ENCODE data around the gene FCGBP. TPM values are rescaled to one million over a fixed set of nuclear protein-coding genes. Genes with fewer than 3 reads are reported as not detected.
A peak's percentile ranks its signal among the peaks of the same experiment; 100 is the strongest.

FCGBP gene
- total RNA-seq, result 1.7 to 2.5 TPM (median 2.3 TPM) in 3 replicates

DNA sequence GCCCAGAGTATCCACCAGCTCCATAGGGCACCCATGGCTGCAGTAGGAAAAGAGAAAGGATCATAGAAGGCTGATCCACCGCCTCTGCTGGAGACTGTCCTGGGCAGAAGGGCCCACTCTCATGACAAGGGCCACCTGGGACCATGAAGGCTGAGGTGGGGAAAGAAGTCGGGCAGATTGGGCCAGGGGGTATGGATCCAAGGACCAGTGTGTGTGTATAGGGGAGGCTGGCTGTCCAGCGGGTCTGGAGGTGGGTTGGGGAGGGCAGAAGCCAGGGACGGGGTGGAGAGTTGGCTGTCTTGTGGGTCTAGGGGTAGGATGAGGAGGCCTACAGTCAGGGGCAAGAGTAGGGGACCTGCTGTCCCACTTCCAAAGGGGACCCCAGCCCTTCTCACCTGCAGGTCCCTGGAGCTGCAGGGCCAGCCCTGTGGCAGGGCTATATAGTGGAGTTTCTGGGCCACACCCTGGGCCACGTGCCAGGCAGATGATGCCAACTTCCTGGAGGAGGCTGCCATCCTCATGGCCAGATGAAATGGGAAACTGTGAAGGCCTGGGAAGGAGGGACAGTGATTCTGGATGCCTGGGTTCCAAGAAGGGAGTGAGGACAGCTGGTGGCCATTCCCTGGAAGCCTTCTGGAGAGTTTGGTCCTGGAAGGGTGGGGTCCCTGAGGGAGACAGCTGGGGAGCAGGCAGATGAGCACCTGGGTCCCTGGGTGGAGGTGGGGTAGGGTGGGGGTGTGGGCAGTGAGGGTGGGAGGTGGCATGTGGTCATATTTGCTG is at the start of gene FCGBP:
Gene FCGBP (minus strand): TSS at position 51 of the 780 bp plus-strand sequence.
- TF ChIP-seq, protein P1, sequence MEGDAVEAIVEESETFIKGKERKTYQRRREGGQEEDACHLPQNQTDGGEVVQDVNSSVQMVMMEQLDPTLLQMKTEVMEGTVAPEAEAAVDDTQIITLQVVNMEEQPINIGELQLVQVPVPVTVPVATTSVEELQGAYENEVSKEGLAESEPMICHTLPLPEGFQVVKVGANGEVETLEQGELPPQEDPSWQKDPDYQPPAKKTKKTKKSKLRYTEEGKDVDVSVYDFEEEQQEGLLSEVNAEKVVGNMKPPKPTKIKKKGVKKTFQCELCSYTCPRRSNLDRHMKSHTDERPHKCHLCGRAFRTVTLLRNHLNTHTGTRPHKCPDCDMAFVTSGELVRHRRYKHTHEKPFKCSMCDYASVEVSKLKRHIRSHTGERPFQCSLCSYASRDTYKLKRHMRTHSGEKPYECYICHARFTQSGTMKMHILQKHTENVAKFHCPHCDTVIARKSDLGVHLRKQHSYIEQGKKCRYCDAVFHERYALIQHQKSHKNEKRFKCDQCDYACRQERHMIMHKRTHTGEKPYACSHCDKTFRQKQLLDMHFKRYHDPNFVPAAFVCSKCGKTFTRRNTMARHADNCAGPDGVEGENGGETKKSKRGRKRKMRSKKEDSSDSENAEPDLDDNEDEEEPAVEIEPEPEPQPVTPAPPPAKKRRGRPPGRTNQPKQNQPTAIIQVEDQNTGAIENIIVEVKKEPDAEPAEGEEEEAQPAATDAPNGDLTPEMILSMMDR (IDR thresholded peaks at IDR 0.05; ENCODE audit: unreplicated experiment), result no peak
- Mint-ChIP-seq H3K9me3 (peaks cover 19% of the 10 kb centered on the region), H3K36me3 (no peaks in the 10 kb centered on the region), H3K4me1 (peaks cover 4% of the 10 kb centered on the region), H3K27ac (no peak within 1 kb of the TSS), H3K4me3 (no peak within 1 kb of the TSS), H3K27me3 (ENCODE audit: low read depth) (no peaks in the 10 kb centered on the region)
- DNase-seq (ENCODE audit: low spot score in 2 of 2, unreplicated experiment in 2 of 2), result no peak

DNA sequence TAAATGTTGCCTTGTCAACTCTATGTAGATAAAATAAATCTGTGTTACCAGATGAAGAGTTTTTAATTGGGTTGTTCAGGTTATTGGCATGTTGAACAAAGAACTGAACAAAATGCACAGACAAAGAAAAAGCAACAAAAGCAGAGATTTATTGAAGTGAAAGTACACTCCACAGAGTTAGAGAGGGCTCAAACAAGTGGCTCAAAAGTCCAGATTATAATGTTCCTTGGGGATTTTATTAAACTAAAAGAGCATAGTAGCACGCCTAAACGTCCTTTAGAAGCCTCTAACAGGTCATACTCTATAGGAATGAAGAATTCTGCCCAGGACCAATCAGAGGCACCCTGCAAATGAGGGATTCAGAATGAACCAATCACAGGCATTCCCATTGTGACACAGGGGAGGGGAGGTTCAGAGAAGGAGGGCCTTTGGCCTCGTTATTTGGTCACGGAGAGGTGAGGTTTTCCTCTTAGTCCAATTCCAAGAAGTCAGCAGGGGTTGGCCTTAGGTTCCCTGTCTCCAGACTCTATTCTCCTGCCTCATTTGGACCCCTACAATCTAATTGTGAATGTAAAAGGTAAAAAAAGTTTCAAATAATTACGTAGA is 49.4 kb upstream of the FCGBP start:
- peaks cover 73% of the 10 kb centered on the region for H3K36me3 Mint-ChIP-seq
- TF ChIP-seq, protein P1 (IDR thresholded peaks at IDR 0.05; ENCODE audit: unreplicated experiment), result no peak
- no peaks in the 10 kb centered on the region for H3K4me1 Mint-ChIP-seq
- H3K27ac Mint-ChIP-seq, result no peak overlapping the region
- DNase-seq (ENCODE audit: low spot score in 2 of 2, unreplicated experiment in 2 of 2), result no peak
- H3K9me3 Mint-ChIP-seq, result peaks cover 46% of the 10 kb centered on the region
- no peak overlapping the region for H3K4me3 Mint-ChIP-seq
- no peaks in the 10 kb centered on the region for H3K27me3 Mint-ChIP-seq (ENCODE audit: low read depth)

DNA sequence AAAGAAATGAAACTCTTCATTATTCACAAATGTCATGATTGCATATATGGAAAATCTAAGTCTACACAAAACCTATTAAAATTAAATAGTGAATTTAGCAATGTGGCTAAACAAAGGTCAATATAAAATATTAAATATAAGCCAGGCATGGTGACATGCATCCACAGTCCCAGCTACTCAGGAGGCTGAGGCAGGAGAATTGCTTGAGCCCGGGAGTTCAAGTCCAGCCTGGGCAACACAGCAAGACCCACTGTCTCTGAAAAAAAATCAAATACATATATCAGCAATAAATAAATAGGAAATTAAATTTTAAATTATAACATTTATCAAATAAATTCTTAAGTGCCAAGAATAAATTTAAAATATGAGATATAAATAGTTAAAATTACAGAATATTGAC is 48.4 kb upstream of the FCGBP start:
- no peaks in the 10 kb centered on the region for H3K27me3 Mint-ChIP-seq (ENCODE audit: low read depth)
- TF ChIP-seq, protein P1 (IDR thresholded peaks at IDR 0.05; ENCODE audit: unreplicated experiment), result no peak
- peaks cover 44% of the 10 kb centered on the region for H3K9me3 Mint-ChIP-seq
- no peak overlapping the region for H3K27ac Mint-ChIP-seq
- peaks cover 82% of the 10 kb centered on the region for H3K36me3 Mint-ChIP-seq
- H3K4me1 Mint-ChIP-seq, result no peaks in the 10 kb centered on the region
- H3K4me3 Mint-ChIP-seq, result no peak overlapping the region
- no peak for DNase-seq (ENCODE audit: low spot score in 2 of 2, unreplicated experiment in 2 of 2)

DNA sequence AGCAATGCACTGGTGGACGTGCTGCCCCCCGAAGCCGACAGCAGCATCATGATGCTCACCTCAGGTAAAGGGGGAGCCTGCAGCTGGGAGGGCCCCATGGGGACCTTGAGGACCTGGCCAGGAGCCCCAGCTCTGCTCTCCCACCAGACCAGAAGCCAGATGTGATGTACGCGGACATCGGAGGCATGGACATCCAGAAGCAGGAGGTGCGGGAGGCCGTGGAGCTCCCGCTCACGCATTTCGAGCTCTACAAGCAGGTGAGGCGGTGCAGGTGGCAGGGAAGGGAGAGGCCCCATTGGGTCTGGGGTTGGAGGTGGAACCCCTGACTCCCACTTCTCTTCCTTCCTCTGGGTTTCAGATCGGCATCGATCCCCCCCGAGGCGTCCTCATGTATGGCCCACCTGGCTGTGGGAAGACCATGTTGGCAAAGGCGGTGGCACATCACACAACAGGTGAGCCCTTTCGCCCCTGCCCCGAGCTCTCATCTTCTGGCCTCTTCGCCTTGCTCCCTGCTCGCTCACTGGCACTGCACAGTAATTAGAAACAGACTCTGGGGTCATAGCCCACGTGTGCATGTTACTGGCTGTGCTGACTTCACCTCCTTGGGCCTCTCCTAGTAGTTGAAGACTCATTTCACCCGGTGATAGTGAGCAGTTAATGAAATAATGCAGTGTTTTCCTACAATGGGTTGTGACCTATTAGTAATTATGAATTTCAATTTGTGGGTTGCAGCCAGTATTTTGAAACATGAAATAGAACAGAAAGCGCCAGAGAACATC is 40.1 kb upstream of the FCGBP start:
- H3K4me1 Mint-ChIP-seq, result peaks cover 23% of the 10 kb centered on the region
- no peaks in the 10 kb centered on the region for H3K9me3 Mint-ChIP-seq
- DNase-seq (ENCODE audit: low spot score in 2 of 2, unreplicated experiment in 2 of 2), result no peak
- TF ChIP-seq, protein P1 (IDR thresholded peaks at IDR 0.05; ENCODE audit: unreplicated experiment), result no peak
- H3K4me3 Mint-ChIP-seq, result no peak overlapping the region
- no peak overlapping the region for H3K27ac Mint-ChIP-seq
- no peaks in the 10 kb centered on the region for H3K27me3 Mint-ChIP-seq (ENCODE audit: low read depth)
- H3K36me3 Mint-ChIP-seq, result peaks cover 43% of the 10 kb centered on the region

DNA sequence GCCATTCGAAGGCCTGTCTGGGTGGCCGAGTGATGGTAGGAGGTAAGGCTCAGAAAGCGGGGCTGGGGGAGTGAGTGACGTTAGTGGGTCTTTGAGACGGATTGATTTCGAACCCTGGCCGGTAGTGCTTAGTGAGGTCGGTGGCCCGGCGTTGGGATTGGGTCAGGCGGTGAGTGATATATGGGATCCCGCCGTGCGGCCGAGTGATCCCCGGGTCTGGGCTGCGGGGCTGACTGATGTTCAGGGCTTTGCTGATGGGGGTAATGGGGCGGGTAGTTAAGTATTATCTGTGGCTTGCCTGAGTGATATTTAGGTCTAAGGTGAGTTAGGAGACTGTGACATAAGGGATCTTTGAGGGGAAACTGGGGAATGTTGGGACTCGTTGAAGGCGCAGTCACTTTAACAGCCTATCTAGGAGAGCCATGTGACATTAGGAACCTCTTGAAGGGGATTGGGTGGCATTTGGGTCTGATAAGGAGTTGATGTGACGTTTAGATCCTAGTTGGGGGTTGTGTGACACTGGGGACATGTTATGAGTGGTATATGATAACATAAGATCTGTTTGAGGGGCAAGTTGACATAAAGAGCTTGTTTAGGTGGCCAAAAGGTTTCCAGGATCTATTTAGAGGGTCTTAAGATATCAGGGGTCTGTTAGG is 37.1 kb upstream of the FCGBP start:
- peaks cover 28% of the 10 kb centered on the region for H3K4me1 Mint-ChIP-seq
- no peaks in the 10 kb centered on the region for H3K9me3 Mint-ChIP-seq
- peak overlapping the region; percentile 98 for H3K27ac Mint-ChIP-seq
- peak in 1 of 2 experiments; percentile 23 for DNase-seq (ENCODE audit: low spot score in 2 of 2, unreplicated experiment in 2 of 2)
- no peaks in the 10 kb centered on the region for H3K27me3 Mint-ChIP-seq (ENCODE audit: low read depth)
- peak overlapping the region; percentile 98 for H3K4me3 Mint-ChIP-seq
- TF ChIP-seq, protein P1 (IDR thresholded peaks at IDR 0.05; ENCODE audit: unreplicated experiment), result no peak
- peaks cover 22% of the 10 kb centered on the region for H3K36me3 Mint-ChIP-seq
